ENCODE measurements around the gene MAPK1. TPM values are rescaled to one million over a fixed set of nuclear protein-coding genes. Genes with fewer than 3 reads are reported as not detected.
"Not testable (repeated sequence)": the region's sequence is repeated elsewhere in the genome, so short reads cannot be mapped to it uniquely, and the experiment has no call there.

The MAPK1 gene
- total RNA-seq, 2 donors from 2014 or later, result 39.7 to 42.6 TPM

DNA sequence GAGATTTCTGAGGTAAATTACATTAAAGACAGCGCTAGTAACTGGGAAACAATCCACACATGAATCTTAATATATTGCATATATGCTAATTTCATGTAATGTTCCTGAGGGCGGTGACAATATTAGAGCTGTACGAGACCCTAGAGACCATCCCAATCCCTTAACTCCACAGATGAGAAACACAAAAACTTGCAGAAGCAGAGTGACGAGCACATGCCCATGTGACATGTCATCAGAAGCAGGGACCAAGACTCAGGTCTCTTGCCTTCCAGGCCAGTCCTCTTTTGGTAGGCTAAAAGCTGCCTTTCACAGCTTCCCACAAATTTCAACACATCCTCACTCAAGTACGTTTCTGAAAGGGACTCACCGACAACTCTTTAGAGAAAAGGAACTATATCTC lies 11.8 kb downstream of the MAPK1 start:
- no peak for DNase-seq (ENCODE audit: low spot score)
- TF ChIP-seq, protein P1, sequence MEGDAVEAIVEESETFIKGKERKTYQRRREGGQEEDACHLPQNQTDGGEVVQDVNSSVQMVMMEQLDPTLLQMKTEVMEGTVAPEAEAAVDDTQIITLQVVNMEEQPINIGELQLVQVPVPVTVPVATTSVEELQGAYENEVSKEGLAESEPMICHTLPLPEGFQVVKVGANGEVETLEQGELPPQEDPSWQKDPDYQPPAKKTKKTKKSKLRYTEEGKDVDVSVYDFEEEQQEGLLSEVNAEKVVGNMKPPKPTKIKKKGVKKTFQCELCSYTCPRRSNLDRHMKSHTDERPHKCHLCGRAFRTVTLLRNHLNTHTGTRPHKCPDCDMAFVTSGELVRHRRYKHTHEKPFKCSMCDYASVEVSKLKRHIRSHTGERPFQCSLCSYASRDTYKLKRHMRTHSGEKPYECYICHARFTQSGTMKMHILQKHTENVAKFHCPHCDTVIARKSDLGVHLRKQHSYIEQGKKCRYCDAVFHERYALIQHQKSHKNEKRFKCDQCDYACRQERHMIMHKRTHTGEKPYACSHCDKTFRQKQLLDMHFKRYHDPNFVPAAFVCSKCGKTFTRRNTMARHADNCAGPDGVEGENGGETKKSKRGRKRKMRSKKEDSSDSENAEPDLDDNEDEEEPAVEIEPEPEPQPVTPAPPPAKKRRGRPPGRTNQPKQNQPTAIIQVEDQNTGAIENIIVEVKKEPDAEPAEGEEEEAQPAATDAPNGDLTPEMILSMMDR (IDR thresholded peaks at IDR 0.05), result no peak
- Histone ChIP-seq H3K4me1 (peaks cover 0 to 76% of the 10 kb centered on the region in 2 donors), H3K27me3 (no peaks in the 10 kb centered on the region), H3K4me3 (no peak overlapping the region), H3K27ac (peak overlapping the region; percentile 19 to 78), H3K36me3 (no peaks in the 10 kb centered on the region), H3K9me3 (no peaks in the 10 kb centered on the region)

DNA sequence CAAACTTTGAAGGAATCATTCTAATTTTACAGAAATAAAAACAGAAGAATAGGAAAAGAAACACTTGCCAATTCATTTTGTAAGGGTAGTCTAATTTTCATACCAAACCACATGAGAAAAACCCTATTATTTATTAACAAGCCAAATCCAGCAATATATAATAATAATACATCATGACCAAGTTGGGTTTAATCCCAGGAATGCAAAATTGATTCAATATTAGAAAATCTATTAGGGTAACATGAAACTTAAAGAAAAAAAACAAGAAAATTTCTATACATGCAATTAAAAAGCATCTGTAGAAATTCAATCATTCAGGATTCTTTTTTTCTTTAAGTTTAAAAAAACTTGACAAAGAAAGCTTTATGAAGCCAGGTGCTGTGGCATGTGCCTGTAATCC lies 16.8 kb downstream of the MAPK1 start:
- no peaks in the 10 kb centered on the region for H3K36me3 ChIP-seq
- no peak for DNase-seq (ENCODE audit: low spot score)
- H3K9me3 ChIP-seq, result no peaks in the 10 kb centered on the region
- peak overlapping the region in 1 of 2 donors; percentile 81 for H3K27ac ChIP-seq
- peaks cover 0 to 76% of the 10 kb centered on the region in 2 donors for H3K4me1 ChIP-seq
- TF ChIP-seq, protein P1 (IDR thresholded peaks at IDR 0.05), result no peak
- no peak overlapping the region for H3K4me3 ChIP-seq
- no peaks in the 10 kb centered on the region for H3K27me3 ChIP-seq

DNA sequence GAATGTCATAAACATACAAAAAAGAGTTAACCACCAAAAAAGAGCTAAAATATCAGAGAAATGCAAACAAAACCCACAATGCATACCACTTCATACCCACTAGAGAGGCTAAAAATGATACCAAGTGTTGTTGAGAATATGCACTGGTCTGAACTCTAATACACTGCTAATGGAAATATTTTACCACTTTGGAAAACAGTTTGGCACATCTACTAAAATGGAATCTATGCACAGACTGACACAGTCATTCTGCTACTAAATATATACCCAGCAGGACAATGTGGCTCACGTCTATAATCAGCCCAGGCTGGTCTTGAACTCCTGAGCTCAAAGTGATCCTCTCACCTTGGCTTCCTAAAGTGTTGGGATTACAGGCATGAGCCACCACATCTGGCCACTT lies 18.0 kb downstream of the MAPK1 start:
- no peak for DNase-seq (ENCODE audit: low spot score)
- TF ChIP-seq, protein P1 (IDR thresholded peaks at IDR 0.05), result no peak
- Histone ChIP-seq H3K4me1 (peaks cover 0 to 71% of the 10 kb centered on the region in 2 donors), H3K36me3 (no peaks in the 10 kb centered on the region), H3K9me3 (no peaks in the 10 kb centered on the region), H3K4me3 (no peak overlapping the region), H3K27me3 (no peaks in the 10 kb centered on the region), H3K27ac (peak overlapping the region; percentile 68 to 81)

DNA sequence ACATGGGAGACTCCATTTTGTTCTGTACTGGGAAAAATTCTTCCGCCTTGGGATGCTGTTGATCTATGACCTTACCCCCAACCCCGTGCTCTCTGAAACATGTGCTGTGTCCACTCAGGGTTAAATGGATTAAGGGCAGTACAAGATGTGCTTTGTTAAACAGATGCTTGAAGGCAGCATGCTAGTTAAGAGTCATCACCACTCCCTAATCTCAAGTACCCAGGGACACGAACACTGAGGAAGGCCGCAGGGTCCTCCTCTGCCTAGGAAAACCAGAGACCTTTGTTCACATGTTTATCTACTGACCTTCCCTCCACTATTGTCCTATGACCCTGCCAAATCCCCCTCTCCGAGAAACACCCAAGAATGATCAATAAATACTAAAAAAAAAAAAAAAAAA lies 19.4 kb downstream of the MAPK1 start:
- H3K4me1 ChIP-seq, result peaks cover 0 to 71% of the 10 kb centered on the region in 2 donors
- H3K27ac ChIP-seq, result peak overlapping the region; percentile 68 to 81
- not testable (repeated sequence) for DNase-seq (ENCODE audit: low spot score)

DNA sequence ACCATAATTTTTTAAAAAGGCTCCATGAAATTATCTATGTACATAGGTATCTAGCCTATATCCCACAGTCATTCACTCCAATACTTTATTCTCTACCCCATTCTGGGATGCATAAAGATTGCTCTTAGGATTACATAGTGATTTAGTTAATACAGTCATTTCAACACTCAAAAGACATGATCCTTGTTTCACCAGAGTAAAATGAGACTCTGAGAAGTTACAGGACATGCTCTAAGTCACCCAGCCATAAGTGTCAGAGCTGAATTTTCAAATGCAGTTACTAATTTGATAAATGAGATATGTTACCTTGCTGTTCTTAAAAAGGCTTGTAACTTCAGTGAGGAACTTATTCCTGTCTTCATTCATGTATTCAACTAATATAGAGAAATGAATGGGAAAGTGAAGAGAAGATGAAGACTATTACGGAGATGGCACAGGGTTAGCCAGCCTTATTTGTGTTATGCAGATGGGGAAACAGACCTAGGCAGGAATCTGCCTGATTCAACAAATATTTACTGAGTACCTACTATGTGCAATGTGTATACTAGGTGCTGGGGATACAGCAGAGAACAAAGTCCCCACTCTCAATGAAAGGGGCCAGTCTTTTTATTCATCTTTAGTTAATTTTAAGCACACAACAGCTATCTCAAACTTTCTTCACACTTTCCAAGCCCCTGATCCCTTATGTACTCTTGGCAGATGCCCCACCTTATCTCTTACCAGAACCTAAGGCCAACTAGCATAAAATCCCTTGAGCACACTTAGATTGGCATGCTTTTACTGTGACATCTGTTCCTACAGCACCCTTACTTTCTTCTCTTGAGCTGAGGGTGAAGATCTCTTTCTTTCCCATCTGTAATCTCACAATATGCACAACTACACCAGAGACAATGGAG lies 21.6 kb downstream of the MAPK1 start:
- Histone ChIP-seq H3K4me1 (peaks cover 0 to 84% of the 10 kb centered on the region in 2 donors), H3K9me3 (no peaks in the 10 kb centered on the region), H3K27ac (peak overlapping the region; percentile 68 to 81), H3K36me3 (no peaks in the 10 kb centered on the region), H3K4me3 (no peak overlapping the region), H3K27me3 (no peaks in the 10 kb centered on the region)
- TF ChIP-seq, protein P1 (IDR thresholded peaks at IDR 0.05), result no peak
- DNase-seq (ENCODE audit: low spot score), result no peak

More for the DNA sequence above, 19.4 kb downstream of the MAPK1 start:
- not testable (repeated sequence) for H3K36me3 ChIP-seq, H3K9me3 ChIP-seq, H3K27me3 ChIP-seq, H3K4me3 ChIP-seq

DNA sequence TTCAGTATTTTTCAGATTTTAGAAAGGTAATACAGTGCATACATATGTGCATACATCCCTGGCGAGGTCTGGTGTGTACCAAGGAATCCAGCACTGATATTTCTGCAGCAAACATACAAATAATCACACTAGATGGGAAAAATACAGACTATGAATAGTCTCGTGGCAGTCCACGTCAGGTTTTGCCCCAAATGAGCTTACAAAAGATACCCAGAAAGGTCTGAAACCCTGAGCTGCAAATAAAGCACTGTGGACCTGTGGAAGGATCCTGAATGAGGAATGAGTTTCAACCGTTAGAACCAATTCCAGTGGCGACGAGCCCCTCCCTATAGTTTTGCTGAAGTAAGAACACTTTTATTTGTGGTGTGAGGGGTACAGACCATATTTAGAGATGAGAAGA lies 24.5 kb downstream of the MAPK1 start:
- TF ChIP-seq, protein P1 (IDR thresholded peaks at IDR 0.05), result no peak
- H3K27me3 ChIP-seq, result no peaks in the 10 kb centered on the region
- H3K27ac ChIP-seq, result peak overlapping the region in 1 of 2 donors; percentile 81

More for the DNA sequence above, 24.5 kb downstream of the MAPK1 start:
- Histone ChIP-seq H3K9me3 (no peaks in the 10 kb centered on the region), H3K4me1 (peaks cover 0 to 72% of the 10 kb centered on the region in 2 donors), H3K36me3 (no peaks in the 10 kb centered on the region), H3K4me3 (no peak overlapping the region)
- DNase-seq (ENCODE audit: low spot score), result no peak
